ENCODE results near the gene SSR2. TPM values are rescaled to one million over a fixed set of nuclear protein-coding genes. Genes with fewer than 3 reads are reported as not detected.

The SSR2 gene
- total and polyA plus RNA-seq, 4 donors = 93.1 to 264 (median 173) TPM

DNA sequence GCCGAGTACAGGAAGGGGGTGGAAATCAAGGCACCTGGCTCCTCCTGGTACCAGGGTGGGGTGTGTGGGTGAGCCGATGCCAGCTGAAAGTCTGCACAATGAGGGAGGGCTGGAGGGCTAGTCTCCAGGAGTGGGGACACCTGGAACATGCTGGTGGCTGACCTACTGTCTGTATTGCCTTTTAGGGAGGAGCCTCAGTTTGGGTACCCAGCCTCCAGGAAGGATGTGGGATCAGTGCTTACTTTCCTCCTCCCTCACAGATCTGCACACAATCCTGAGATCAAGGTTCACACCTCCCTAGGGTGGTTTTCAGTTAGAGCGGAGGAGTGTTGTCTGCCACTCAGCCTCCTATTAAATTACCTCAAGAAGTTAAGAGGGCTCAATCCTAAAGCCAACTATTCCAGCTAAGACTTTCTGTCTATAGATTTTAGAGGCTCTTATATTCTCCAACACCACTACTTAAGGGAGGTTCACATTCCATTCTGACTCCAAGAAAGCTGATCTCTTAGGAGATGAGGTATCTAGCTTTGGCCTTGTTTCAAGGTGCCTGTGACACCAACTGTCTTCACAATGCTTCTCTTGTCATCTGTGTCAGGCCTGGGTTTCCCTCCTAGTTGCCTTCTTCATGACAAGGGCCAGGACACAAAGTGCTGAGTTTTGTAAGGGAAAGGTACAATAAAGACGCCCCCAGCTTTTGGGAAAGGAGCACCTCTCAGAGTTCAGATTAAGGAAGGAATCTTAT, 15.7 kb downstream of the SSR2 start (continued):
- TF ChIP-seq, protein P1, sequence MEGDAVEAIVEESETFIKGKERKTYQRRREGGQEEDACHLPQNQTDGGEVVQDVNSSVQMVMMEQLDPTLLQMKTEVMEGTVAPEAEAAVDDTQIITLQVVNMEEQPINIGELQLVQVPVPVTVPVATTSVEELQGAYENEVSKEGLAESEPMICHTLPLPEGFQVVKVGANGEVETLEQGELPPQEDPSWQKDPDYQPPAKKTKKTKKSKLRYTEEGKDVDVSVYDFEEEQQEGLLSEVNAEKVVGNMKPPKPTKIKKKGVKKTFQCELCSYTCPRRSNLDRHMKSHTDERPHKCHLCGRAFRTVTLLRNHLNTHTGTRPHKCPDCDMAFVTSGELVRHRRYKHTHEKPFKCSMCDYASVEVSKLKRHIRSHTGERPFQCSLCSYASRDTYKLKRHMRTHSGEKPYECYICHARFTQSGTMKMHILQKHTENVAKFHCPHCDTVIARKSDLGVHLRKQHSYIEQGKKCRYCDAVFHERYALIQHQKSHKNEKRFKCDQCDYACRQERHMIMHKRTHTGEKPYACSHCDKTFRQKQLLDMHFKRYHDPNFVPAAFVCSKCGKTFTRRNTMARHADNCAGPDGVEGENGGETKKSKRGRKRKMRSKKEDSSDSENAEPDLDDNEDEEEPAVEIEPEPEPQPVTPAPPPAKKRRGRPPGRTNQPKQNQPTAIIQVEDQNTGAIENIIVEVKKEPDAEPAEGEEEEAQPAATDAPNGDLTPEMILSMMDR (IDR thresholded peaks at IDR 0.05; ENCODE audit: low read depth, low read length, missing input control) = no peak

DNA sequence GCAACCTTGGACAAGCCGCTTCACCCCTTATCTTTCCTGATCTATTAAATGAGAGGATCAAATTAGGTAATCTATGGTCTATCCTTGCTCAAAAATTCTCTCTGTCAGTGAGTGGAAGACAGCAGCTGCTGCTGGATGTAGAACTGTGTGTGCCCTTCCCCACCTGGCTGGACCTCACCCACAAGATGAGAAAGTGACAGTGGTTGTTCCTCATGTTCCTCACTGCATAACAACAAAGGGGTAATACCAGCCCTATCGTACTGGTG, 16.9 kb downstream of the SSR2 start:
- H3K4me1 ChIP-seq (ENCODE audit: control insufficient read depth in 4 of 4, insufficient read depth in 4 of 4, low read length in 3 of 4) = peaks cover 0 to 14% (median 9%) of the 10 kb centered on the region in 4 donors
- no peak overlapping the region for H3K4me3 ChIP-seq (ENCODE audit: low read depth in 1 of 3, low read length in 3 of 3)
- no peak overlapping the region for H3K9ac ChIP-seq (ENCODE audit: low read depth in 1 of 2, low read length in 2 of 2)
- TF ChIP-seq RXRA (IDR thresholded peaks at IDR 0.05) (no peak), GABPA (IDR thresholded peaks at IDR 0.05 in 1 of 2, conservative IDR thresholded peaks at IDR 0.05 in 1 of 2) (no peak), RAD21 (IDR thresholded peaks at IDR 0.05) (no peak), SP1 (IDR thresholded peaks at IDR 0.05) (no peak)
- no peaks in the 10 kb centered on the region for H3K27me3 ChIP-seq (ENCODE audit: control insufficient read depth in 4 of 4, insufficient read depth in 4 of 4, low read length in 3 of 4)
- DNase-seq (ENCODE audit: low spot score) = no peak
- no peak overlapping the region for H3K27ac ChIP-seq (ENCODE audit: low read depth in 1 of 2, low read length in 2 of 2)
- peaks cover 5 to 10% (median 8%) of the 10 kb centered on the region in 4 donors for H3K36me3 ChIP-seq (ENCODE audit: control insufficient read depth in 4 of 4, insufficient read depth in 3 of 4, low read depth in 1 of 4, low read length in 3 of 4)
- no peaks in the 10 kb centered on the region for H3K9me3 ChIP-seq (ENCODE audit: control insufficient read depth in 4 of 4, low read length in 3 of 4)
- 65% methylated on average over 2 of the region's 2 CpGs for WGBS

DNA sequence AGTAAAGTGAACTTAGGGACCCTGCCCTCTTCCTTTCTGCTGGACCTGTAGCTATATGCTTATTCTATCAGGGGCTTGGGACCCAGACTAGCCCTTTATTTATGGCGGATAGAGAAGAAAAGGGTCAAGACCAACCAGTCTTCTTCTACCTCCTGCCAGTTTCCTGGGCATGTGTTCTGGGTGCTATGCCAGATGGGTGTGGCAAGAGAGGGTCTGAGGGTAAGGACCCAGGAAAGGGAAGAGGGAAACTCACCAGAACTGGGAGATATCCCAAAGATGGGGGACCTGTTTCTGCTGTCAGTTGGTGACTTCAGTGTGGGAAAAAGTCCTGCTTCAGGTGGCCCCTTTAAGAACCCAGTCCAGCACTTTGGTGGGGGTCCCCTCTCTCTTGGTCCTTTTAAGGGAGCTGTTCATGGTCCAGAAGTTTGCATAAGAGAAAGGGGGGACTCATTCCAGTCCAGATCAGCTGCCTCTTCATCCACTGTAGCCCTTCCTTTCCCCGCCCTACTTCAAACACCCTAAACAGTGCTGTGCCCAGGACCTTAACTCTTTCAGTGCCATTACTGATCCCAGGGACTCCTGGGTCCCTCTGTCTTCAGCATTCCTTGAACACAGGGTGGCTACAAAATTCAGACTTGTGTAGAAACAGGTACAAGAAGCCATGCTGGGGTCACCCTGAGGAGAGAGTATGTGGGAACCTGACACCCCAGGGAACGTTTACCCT, 18.4 kb downstream of the SSR2 start:
- no peaks in the 10 kb centered on the region for H3K9me3 ChIP-seq (ENCODE audit: control insufficient read depth in 4 of 4, low read length in 3 of 4)
- H3K27ac ChIP-seq (ENCODE audit: low read depth in 1 of 2, low read length in 2 of 2) = no peak overlapping the region
- no peak overlapping the region for H3K4me3 ChIP-seq (ENCODE audit: low read depth in 1 of 3, low read length in 3 of 3)
- TF ChIP-seq, protein P2, sequence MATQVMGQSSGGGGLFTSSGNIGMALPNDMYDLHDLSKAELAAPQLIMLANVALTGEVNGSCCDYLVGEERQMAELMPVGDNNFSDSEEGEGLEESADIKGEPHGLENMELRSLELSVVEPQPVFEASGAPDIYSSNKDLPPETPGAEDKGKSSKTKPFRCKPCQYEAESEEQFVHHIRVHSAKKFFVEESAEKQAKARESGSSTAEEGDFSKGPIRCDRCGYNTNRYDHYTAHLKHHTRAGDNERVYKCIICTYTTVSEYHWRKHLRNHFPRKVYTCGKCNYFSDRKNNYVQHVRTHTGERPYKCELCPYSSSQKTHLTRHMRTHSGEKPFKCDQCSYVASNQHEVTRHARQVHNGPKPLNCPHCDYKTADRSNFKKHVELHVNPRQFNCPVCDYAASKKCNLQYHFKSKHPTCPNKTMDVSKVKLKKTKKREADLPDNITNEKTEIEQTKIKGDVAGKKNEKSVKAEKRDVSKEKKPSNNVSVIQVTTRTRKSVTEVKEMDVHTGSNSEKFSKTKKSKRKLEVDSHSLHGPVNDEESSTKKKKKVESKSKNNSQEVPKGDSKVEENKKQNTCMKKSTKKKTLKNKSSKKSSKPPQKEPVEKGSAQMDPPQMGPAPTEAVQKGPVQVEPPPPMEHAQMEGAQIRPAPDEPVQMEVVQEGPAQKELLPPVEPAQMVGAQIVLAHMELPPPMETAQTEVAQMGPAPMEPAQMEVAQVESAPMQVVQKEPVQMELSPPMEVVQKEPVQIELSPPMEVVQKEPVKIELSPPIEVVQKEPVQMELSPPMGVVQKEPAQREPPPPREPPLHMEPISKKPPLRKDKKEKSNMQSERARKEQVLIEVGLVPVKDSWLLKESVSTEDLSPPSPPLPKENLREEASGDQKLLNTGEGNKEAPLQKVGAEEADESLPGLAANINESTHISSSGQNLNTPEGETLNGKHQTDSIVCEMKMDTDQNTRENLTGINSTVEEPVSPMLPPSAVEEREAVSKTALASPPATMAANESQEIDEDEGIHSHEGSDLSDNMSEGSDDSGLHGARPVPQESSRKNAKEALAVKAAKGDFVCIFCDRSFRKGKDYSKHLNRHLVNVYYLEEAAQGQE (IDR thresholded peaks at IDR 0.05) = no peak
- TF ChIP-seq HNF4A (conservative IDR thresholded peaks at IDR 0.05) (no peak), NR2F2 (IDR thresholded peaks at IDR 0.05) (no peak), SP1 (IDR thresholded peaks at IDR 0.05) (no peak), YY1 (IDR thresholded peaks at IDR 0.05) (no peak), GABPA (IDR thresholded peaks at IDR 0.05 in 1 of 2, conservative IDR thresholded peaks at IDR 0.05 in 1 of 2) (no peak), FOXA1 (IDR thresholded peaks at IDR 0.05) (no peak), RAD21 (IDR thresholded peaks at IDR 0.05) (no peak), FOXA2 (IDR thresholded peaks at IDR 0.05) (no peak), JUND (IDR thresholded peaks at IDR 0.05) (no peak)
- TF ChIP-seq, protein P3, sequence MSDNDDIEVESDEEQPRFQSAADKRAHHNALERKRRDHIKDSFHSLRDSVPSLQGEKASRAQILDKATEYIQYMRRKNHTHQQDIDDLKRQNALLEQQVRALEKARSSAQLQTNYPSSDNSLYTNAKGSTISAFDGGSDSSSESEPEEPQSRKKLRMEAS (IDR thresholded peaks at IDR 0.05) = no peak
- TF ChIP-seq, protein P1 (IDR thresholded peaks at IDR 0.05; ENCODE audit: low read depth, low read length, missing input control) = no peak
- TF ChIP-seq, protein P4, sequence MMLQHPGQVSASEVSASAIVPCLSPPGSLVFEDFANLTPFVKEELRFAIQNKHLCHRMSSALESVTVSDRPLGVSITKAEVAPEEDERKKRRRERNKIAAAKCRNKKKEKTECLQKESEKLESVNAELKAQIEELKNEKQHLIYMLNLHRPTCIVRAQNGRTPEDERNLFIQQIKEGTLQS (IDR thresholded peaks at IDR 0.05) = no peak
- peaks cover 0 to 14% (median 9%) of the 10 kb centered on the region in 4 donors for H3K4me1 ChIP-seq (ENCODE audit: control insufficient read depth in 4 of 4, insufficient read depth in 4 of 4, low read length in 3 of 4)
- H3K9ac ChIP-seq (ENCODE audit: low read depth in 1 of 2, low read length in 2 of 2) = no peak overlapping the region
- H3K27me3 ChIP-seq (ENCODE audit: control insufficient read depth in 4 of 4, insufficient read depth in 4 of 4, low read length in 3 of 4) = no peaks in the 10 kb centered on the region
- DNase-seq (ENCODE audit: low spot score) = no peak
- WGBS = 74% methylated on average over 3 of the region's 3 CpGs
- H3K36me3 ChIP-seq (ENCODE audit: control insufficient read depth in 4 of 4, insufficient read depth in 3 of 4, low read depth in 1 of 4, low read length in 3 of 4) = peaks cover 0 to 4% (median 2%) of the 10 kb centered on the region in 4 donors

Measured in liver (tissue), 9 donors.